Stimulated activated CD4-positive, alpha-beta T cell treated with anti-CD3 and anti-CD28 coated beads, Interleukin-15, amount 100 ng/mL, for 24 hours (primary cell): Measurements from ENCODE around the gene MAL.
A peak's percentile ranks its signal among the peaks of the same experiment; 100 is the strongest.

Source experiments
- DNase-seq: peaks from one replicate; pipeline ENCODE4 v3.0.0-alpha.2; 2020

MAL gene

GRCh38 chr2:94997981-94998930 is 27.3 kb upstream of the MAL start:
- no peak for DNase-seq

GRCh38 chr2:94999431-94999883 is 26.1 kb upstream of the MAL start:
- DNase-seq = no peak

GRCh38 chr2:95001051-95001562 is 24.4 kb upstream of the MAL start:
- no peak for DNase-seq

GRCh38 chr2:95001701-95002100 is 23.8 kb upstream of the MAL start:
- no peak for DNase-seq

GRCh38 chr2:95002498-95002897 is 23.0 kb upstream of the MAL start:
- DNase-seq = no peak

GRCh38 chr2:95004287-95004686 is 21.2 kb upstream of the MAL start:
- DNase-seq = no peak

- no peak for DNase-seq
Observed at GRCh38 chr2:95004711-95005110, 20.8 kb upstream of the MAL start.

- no peak for DNase-seq
Observed at GRCh38 chr2:95005726-95006125, 19.8 kb upstream of the MAL start.

- DNase-seq = no peak
Observed at GRCh38 chr2:95006588-95006987, 18.9 kb upstream of the MAL start.

GRCh38 chr2:95007031-95007609 is 18.4 kb upstream of the MAL start:
- no peak for DNase-seq

- no peak for DNase-seq
Observed at GRCh38 chr2:95007822-95008221, 17.7 kb upstream of the MAL start.

GRCh38 chr2:95008306-95008705 is 17.2 kb upstream of the MAL start:
- no peak for DNase-seq

- no peak for DNase-seq
Observed at GRCh38 chr2:95008996-95009395, 16.5 kb upstream of the MAL start.

- no peak for DNase-seq
Observed at GRCh38 chr2:95009412-95009811, 16.1 kb upstream of the MAL start.

GRCh38 chr2:95010126-95010525 is 15.4 kb upstream of the MAL start:
- no peak for DNase-seq

GRCh38 chr2:95010718-95011117 is 14.8 kb upstream of the MAL start:
- DNase-seq = no peak

- DNase-seq = no peak
Observed at GRCh38 chr2:95012881-95013550, 12.5 kb upstream of the MAL start.

- no peak for DNase-seq
Observed at GRCh38 chr2:95013726-95014125, 11.8 kb upstream of the MAL start.

- no peak for DNase-seq
Observed at GRCh38 chr2:95014126-95014708, 11.3 kb upstream of the MAL start.

- peak; percentile 22 for DNase-seq
Observed at GRCh38 chr2:95015261-95015912, 10.1 kb upstream of the MAL start.

- DNase-seq = no peak
Observed at GRCh38 chr2:95016616-95017015, 8.9 kb upstream of the MAL start.

GRCh38 chr2:95017071-95017501 is 8.4 kb upstream of the MAL start:
- no peak for DNase-seq

GRCh38 chr2:95017836-95018235 is 7.7 kb upstream of the MAL start:
- no peak for DNase-seq
